Liver (tissue), 9 donors: ENCODE data around the gene SPIRE2. TPM values are rescaled to one million over a fixed set of nuclear protein-coding genes. Genes with fewer than 3 reads are reported as not detected.

Experiments used
- DNase-seq: peaks from one replicate; pipeline ENCODE4 v3.0.0-alpha.2; 2017; ENCODE audit warnings: low spot score
- H3K27ac ChIP-seq, 2 donors: one replicate each; pipeline ENCODE4 v1.7.0; 2013; ENCODE audit warnings: inconsistent platforms in 2 of 2, low read length in 2 of 2, control low read depth in 1 of 2, low read depth in 1 of 2, mild to moderate bottlenecking in 1 of 2
- H3K27me3 ChIP-seq, 4 donors: one replicate each; pipeline versions ENCODE4 v1.6.1 to v1.7.0; 2013; ENCODE audit warnings: low read length in 3 of 4, inconsistent platforms in 1 of 4, mild to moderate bottlenecking in 1 of 4, moderate library complexity in 1 of 4; ENCODE audit not compliant: control insufficient read depth in 4 of 4, insufficient read depth in 4 of 4
- H3K36me3 ChIP-seq, 4 donors: one replicate each; pipeline versions ENCODE4 v1.6.1 to v1.7.0; 2013; ENCODE audit warnings: low read length in 3 of 4, mild to moderate bottlenecking in 3 of 4, low read depth in 1 of 4, moderate library complexity in 1 of 4; ENCODE audit not compliant: control insufficient read depth in 4 of 4, insufficient read depth in 3 of 4
- H3K4me1 ChIP-seq, 4 donors: one replicate each; pipeline versions ENCODE4 v1.6.1 to v1.7.0; 2013; ENCODE audit warnings: low read length in 3 of 4, mild to moderate bottlenecking in 3 of 4, moderate library complexity in 1 of 4; ENCODE audit not compliant: control insufficient read depth in 4 of 4, insufficient read depth in 4 of 4
- H3K4me3 ChIP-seq, 3 donors: one replicate each; pipeline versions ENCODE4 v1.6.1 to v1.7.0; 2013; ENCODE audit warnings: low read length in 3 of 3, control low read depth in 1 of 3, low read depth in 1 of 3, mild to moderate bottlenecking in 1 of 3
- H3K9ac ChIP-seq, 2 donors: one replicate each; pipeline ENCODE4 v1.7.0; 2013; ENCODE audit warnings: low read length in 2 of 2, mild to moderate bottlenecking in 2 of 2, moderate library complexity in 2 of 2, control low read depth in 1 of 2, low read depth in 1 of 2
- H3K9me3 ChIP-seq, 4 donors: one replicate each; pipeline versions ENCODE4 v1.6.1 to v1.7.0; 2013; ENCODE audit warnings: low read length in 3 of 4; ENCODE audit not compliant: control insufficient read depth in 4 of 4
- GABPA ChIP-seq, 2 donors: IDR thresholded peaks in 1 of 2; conservative IDR thresholded peaks in 1 of 2; 2 replicates each; pipeline ENCODE4 v1.6.1; 2016; ENCODE audit warnings: antibody characterized with exemption in 2 of 2, mild to moderate bottlenecking in 1 of 2, moderate library complexity in 1 of 2
- HNF4A ChIP-seq, 2 donors: conservative IDR thresholded peaks; 2 replicates each; pipeline ENCODE4 v1.6.1; 2016; ENCODE audit warnings: antibody characterized with exemption in 2 of 2, mild to moderate bottlenecking in 2 of 2
- JUND ChIP-seq, 2 donors: IDR thresholded peaks; 2 replicates each; pipeline ENCODE4 v1.6.1; 2016; ENCODE audit warnings: antibody characterized with exemption in 2 of 2
- NR2F2 ChIP-seq: IDR thresholded peaks from 2 replicates; pipeline ENCODE4 v1.6.1; 2016; ENCODE audit warnings: antibody characterized with exemption
- RAD21 ChIP-seq, 2 donors: IDR thresholded peaks; 2 replicates each; pipeline ENCODE4 v1.6.1; 2016; ENCODE audit warnings: antibody characterized with exemption in 2 of 2, mild to moderate bottlenecking in 2 of 2
- RXRA ChIP-seq, 2 donors: IDR thresholded peaks; 2 replicates each; pipeline ENCODE4 v1.6.1; 2017 to 2018; ENCODE audit warnings: antibody characterized with exemption in 2 of 2, mild to moderate bottlenecking in 1 of 2
- TAF1 ChIP-seq: conservative IDR thresholded peaks from 2 replicates; pipeline ENCODE4 v1.6.1; 2016; ENCODE audit warnings: antibody characterized with exemption, mild to moderate bottlenecking
- YY1 ChIP-seq: IDR thresholded peaks from 2 replicates; pipeline ENCODE4 v1.6.1; 2016; ENCODE audit warnings: antibody characterized with exemption, mild to moderate bottlenecking
- WGBS: extraction: QIAGEN DNeasy Blood & Tissue Kit; methylation state at CpG from one replicate; pipeline ENCODE4 v1.1.7; 2013; 5-methylcytosine and 5-hydroxymethylcytosine counted together
- polyA plus RNA-seq, 2 donors: library from polyadenylated mRNA; stranded (reverse) in 1 of 2; unstranded in 1 of 2; fragments of 200-250 nt in 1 of 2; fragments of >200 nt in 1 of 2; fragmentation: Nextera tagmentation in 1 of 2; extraction: Ambion mirVana in 1 of 2; gene quantifications; one replicate each; pipeline versions ENCODE4 v1.2.1 to v1.2.3, GENCODE V29; 2013 to 2015
- total RNA-seq, 2 donors: library from RNA; depleted of rRNA; stranded (reverse); fragments of >200 nt; gene quantifications; one replicate each; pipeline ENCODE4 v1.2.3, GENCODE V29; 2014
- TF ChIP-seq, protein P1 (sequence below): IDR thresholded peaks from 2 replicates; pipeline ENCODE4 v1.6.1; 2016; ENCODE audit warnings: antibody characterized with exemption
- TF ChIP-seq, protein P2 (sequence below): fragments of 150-350 bp; IDR thresholded peaks from 2 replicates; pipeline ENCODE4 v1.5.1; 2017; ENCODE audit warnings: improper control_type of control experiment, low read depth, low read length; ENCODE audit not compliant: missing input control
- TF ChIP-seq, protein P3 (sequence below): IDR thresholded peaks from 2 replicates; pipeline ENCODE4 v1.6.1; 2016; ENCODE audit warnings: antibody characterized with exemption, mild to moderate bottlenecking
- TF ChIP-seq, protein P4 (sequence below): IDR thresholded peaks from 2 replicates; pipeline ENCODE4 v1.6.1; 2016; ENCODE audit warnings: antibody characterized with exemption
- TF ChIP-seq, protein P5 (sequence below): IDR thresholded peaks from 2 replicates; pipeline ENCODE4 v1.6.1; 2016; ENCODE audit warnings: antibody characterized with exemption
- donor health status: healthy.
- donor health status: healthy.
- donor health status: healthy.
- donor health status: healthy.
- donor health status: healthy.

SPIRE2 gene
- total and polyA plus RNA-seq, 4 donors, result 1.7 to 7.2 (median 2.9) TPM

DNA sequence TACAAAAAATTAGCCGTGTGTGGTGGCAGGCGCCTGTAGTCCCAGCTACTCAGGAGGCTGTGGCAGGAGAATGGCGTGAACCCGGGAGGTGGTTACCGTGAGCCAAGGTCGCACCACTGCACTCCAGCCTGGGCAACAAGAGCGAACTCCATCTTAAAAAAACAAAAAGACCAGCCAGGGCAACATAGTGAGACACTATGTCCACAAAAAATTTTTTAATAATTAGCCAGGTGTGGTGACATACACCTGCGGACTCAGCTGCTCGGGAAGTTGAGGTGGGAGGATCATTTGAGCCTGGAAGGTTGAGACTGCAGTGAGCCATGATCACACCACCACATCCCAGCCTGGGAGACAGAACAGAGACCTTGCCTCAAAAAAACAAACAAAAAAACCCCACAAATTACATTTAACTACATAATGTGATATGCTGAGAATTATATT lies 40.9 kb upstream of the SPIRE2 start:
- 79% methylated on average over 9 of the region's 9 CpGs for WGBS
- Histone ChIP-seq H3K27ac (no peak overlapping the region), H3K9me3 (no peaks in the 10 kb centered on the region), H3K9ac (no peak overlapping the region), H3K4me3 (no peak overlapping the region), H3K36me3 (no peaks in the 10 kb centered on the region), H3K27me3 (no peaks in the 10 kb centered on the region), H3K4me1 (peaks cover 0 to 4% (median 0%) of the 10 kb centered on the region in 4 donors)
- no peak for DNase-seq
- TF ChIP-seq GABPA (IDR thresholded peaks at IDR 0.05 in 1 of 2, conservative IDR thresholded peaks at IDR 0.05 in 1 of 2), result no peak
- TF ChIP-seq, protein P1, sequence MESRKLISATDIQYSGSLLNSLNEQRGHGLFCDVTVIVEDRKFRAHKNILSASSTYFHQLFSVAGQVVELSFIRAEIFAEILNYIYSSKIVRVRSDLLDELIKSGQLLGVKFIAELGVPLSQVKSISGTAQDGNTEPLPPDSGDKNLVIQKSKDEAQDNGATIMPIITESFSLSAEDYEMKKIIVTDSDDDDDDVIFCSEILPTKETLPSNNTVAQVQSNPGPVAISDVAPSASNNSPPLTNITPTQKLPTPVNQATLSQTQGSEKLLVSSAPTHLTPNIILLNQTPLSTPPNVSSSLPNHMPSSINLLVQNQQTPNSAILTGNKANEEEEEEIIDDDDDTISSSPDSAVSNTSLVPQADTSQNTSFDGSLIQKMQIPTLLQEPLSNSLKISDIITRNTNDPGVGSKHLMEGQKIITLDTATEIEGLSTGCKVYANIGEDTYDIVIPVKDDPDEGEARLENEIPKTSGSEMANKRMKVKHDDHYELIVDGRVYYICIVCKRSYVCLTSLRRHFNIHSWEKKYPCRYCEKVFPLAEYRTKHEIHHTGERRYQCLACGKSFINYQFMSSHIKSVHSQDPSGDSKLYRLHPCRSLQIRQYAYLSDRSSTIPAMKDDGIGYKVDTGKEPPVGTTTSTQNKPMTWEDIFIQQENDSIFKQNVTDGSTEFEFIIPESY, result no peak
- TF ChIP-seq JUND (IDR thresholded peaks at IDR 0.05), result no peak
- TF ChIP-seq HNF4A (conservative IDR thresholded peaks at IDR 0.05), result no peak
- TF ChIP-seq YY1, result no peak
- TF ChIP-seq RXRA (IDR thresholded peaks at IDR 0.05), result no peak
- TF ChIP-seq, protein P2, sequence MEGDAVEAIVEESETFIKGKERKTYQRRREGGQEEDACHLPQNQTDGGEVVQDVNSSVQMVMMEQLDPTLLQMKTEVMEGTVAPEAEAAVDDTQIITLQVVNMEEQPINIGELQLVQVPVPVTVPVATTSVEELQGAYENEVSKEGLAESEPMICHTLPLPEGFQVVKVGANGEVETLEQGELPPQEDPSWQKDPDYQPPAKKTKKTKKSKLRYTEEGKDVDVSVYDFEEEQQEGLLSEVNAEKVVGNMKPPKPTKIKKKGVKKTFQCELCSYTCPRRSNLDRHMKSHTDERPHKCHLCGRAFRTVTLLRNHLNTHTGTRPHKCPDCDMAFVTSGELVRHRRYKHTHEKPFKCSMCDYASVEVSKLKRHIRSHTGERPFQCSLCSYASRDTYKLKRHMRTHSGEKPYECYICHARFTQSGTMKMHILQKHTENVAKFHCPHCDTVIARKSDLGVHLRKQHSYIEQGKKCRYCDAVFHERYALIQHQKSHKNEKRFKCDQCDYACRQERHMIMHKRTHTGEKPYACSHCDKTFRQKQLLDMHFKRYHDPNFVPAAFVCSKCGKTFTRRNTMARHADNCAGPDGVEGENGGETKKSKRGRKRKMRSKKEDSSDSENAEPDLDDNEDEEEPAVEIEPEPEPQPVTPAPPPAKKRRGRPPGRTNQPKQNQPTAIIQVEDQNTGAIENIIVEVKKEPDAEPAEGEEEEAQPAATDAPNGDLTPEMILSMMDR, result no peak
- TF ChIP-seq NR2F2, result no peak
- TF ChIP-seq TAF1, result no peak
- TF ChIP-seq, protein P3, sequence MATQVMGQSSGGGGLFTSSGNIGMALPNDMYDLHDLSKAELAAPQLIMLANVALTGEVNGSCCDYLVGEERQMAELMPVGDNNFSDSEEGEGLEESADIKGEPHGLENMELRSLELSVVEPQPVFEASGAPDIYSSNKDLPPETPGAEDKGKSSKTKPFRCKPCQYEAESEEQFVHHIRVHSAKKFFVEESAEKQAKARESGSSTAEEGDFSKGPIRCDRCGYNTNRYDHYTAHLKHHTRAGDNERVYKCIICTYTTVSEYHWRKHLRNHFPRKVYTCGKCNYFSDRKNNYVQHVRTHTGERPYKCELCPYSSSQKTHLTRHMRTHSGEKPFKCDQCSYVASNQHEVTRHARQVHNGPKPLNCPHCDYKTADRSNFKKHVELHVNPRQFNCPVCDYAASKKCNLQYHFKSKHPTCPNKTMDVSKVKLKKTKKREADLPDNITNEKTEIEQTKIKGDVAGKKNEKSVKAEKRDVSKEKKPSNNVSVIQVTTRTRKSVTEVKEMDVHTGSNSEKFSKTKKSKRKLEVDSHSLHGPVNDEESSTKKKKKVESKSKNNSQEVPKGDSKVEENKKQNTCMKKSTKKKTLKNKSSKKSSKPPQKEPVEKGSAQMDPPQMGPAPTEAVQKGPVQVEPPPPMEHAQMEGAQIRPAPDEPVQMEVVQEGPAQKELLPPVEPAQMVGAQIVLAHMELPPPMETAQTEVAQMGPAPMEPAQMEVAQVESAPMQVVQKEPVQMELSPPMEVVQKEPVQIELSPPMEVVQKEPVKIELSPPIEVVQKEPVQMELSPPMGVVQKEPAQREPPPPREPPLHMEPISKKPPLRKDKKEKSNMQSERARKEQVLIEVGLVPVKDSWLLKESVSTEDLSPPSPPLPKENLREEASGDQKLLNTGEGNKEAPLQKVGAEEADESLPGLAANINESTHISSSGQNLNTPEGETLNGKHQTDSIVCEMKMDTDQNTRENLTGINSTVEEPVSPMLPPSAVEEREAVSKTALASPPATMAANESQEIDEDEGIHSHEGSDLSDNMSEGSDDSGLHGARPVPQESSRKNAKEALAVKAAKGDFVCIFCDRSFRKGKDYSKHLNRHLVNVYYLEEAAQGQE, result no peak

DNA sequence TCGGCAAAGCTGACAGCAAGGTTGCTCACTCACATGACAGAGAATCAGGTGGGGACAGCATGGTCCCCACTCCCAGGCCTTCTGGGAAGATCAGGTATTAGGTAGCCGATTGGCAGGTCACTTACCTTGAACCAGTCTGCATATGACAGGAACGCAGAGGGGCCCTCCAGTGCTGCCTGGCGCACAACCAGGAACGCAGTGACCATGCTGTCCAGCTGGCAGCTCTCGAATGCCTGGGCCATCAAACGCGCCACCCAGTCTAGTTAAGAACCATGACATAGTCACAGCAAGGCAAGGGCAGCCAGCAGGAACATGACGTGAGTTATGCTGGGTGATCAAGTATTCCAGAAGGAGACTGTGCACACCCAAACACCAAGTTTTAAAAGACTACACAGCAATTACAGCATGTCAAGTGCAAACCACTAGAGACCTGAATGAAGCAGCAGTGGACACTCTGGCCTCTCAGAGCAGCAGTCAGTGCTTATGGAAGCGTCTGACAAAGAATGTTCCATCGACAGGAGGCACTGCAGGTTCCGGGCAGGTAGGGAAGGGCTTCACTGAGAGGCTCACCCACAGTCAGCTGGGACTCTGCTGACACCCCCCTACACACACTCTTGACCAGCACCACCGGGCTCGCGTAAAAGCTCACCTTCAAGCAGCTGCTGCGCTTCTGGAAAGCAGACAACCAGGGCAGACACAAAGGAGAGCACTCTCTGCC lies 36.8 kb upstream of the SPIRE2 start:
- H3K4me3 ChIP-seq, result no peak overlapping the region
- no peaks in the 10 kb centered on the region for H3K36me3 ChIP-seq
- DNase-seq, result no peak
- no peaks in the 10 kb centered on the region for H3K27me3 ChIP-seq
- WGBS, result 95% methylated on average over 16 of the region's 16 CpGs
- H3K9me3 ChIP-seq, result no peaks in the 10 kb centered on the region
- H3K27ac ChIP-seq, result no peak overlapping the region
- H3K4me1 ChIP-seq, result no peaks in the 10 kb centered on the region
- no peak overlapping the region for H3K9ac ChIP-seq
- TF ChIP-seq, protein P4, sequence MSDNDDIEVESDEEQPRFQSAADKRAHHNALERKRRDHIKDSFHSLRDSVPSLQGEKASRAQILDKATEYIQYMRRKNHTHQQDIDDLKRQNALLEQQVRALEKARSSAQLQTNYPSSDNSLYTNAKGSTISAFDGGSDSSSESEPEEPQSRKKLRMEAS, result no peak
- TF ChIP-seq, protein P5, sequence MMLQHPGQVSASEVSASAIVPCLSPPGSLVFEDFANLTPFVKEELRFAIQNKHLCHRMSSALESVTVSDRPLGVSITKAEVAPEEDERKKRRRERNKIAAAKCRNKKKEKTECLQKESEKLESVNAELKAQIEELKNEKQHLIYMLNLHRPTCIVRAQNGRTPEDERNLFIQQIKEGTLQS, result no peak
- TF ChIP-seq TAF1 (no peak), RXRA (IDR thresholded peaks at IDR 0.05) (no peak), RAD21 (IDR thresholded peaks at IDR 0.05) (no peak)
- TF ChIP-seq, protein P3, result no peak
- TF ChIP-seq, protein P2, result no peak
- TF ChIP-seq, protein P1, result no peak
